ENCODE data around the gene PROX1.

DNA sequence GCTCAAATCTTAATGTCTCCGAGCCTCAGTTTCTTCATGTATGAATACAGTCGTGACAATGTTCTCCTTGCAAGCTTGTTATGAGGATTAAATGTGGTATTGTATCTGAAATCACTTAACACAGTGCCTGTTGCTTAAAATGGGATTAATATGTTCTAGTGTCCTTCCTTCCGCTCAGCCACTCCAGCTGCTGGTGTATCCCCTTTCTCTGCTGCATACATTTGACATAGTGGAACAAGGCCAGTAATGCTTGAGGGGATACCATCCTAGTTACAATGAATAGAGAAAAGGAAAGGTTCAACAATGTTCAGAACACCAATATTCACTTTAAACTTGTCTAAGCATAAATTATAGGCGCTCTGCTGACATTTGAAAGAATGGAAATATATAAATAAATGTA is 64.0 kb downstream of the PROX1 start:
- no peak for TF ChIP-seq GRHL2 (CRISPR knock-in tag; IDR thresholded peaks at IDR 0.05; ENCODE audit: insufficient replicate concordance, severe bottlenecking)
- TF ChIP-seq, protein P1, sequence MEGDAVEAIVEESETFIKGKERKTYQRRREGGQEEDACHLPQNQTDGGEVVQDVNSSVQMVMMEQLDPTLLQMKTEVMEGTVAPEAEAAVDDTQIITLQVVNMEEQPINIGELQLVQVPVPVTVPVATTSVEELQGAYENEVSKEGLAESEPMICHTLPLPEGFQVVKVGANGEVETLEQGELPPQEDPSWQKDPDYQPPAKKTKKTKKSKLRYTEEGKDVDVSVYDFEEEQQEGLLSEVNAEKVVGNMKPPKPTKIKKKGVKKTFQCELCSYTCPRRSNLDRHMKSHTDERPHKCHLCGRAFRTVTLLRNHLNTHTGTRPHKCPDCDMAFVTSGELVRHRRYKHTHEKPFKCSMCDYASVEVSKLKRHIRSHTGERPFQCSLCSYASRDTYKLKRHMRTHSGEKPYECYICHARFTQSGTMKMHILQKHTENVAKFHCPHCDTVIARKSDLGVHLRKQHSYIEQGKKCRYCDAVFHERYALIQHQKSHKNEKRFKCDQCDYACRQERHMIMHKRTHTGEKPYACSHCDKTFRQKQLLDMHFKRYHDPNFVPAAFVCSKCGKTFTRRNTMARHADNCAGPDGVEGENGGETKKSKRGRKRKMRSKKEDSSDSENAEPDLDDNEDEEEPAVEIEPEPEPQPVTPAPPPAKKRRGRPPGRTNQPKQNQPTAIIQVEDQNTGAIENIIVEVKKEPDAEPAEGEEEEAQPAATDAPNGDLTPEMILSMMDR (IDR thresholded peaks at IDR 0.05): no peak
- TF ChIP-seq NR2C2 (CRISPR knock-in tag; IDR thresholded peaks at IDR 0.05): no peak
- TF ChIP-seq JUN (CRISPR knock-in tag; IDR thresholded peaks at IDR 0.05): no peak
- TF ChIP-seq, protein P2, sequence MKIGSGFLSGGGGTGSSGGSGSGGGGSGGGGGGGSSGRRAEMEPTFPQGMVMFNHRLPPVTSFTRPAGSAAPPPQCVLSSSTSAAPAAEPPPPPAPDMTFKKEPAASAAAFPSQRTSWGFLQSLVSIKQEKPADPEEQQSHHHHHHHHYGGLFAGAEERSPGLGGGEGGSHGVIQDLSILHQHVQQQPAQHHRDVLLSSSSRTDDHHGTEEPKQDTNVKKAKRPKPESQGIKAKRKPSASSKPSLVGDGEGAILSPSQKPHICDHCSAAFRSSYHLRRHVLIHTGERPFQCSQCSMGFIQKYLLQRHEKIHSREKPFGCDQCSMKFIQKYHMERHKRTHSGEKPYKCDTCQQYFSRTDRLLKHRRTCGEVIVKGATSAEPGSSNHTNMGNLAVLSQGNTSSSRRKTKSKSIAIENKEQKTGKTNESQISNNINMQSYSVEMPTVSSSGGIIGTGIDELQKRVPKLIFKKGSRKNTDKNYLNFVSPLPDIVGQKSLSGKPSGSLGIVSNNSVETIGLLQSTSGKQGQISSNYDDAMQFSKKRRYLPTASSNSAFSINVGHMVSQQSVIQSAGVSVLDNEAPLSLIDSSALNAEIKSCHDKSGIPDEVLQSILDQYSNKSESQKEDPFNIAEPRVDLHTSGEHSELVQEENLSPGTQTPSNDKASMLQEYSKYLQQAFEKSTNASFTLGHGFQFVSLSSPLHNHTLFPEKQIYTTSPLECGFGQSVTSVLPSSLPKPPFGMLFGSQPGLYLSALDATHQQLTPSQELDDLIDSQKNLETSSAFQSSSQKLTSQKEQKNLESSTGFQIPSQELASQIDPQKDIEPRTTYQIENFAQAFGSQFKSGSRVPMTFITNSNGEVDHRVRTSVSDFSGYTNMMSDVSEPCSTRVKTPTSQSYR (CRISPR knock-in tag; IDR thresholded peaks at IDR 0.05): no peak
- TF ChIP-seq, protein P3, sequence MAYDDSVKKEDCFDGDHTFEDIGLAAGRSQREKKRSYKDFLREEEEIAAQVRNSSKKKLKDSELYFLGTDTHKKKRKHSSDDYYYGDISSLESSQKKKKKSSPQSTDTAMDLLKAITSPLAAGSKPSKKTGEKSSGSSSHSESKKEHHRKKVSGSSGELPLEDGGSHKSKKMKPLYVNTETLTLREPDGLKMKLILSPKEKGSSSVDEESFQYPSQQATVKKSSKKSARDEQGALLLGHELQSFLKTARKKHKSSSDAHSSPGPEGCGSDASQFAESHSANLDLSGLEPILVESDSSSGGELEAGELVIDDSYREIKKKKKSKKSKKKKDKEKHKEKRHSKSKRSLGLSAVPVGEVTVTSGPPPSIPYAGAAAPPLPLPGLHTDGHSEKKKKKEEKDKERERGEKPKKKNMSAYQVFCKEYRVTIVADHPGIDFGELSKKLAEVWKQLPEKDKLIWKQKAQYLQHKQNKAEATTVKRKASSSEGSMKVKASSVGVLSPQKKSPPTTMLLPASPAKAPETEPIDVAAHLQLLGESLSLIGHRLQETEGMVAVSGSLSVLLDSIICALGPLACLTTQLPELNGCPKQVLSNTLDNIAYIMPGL (CRISPR knock-in tag; IDR thresholded peaks at IDR 0.05): no peak
- no peak for TF ChIP-seq FOXP1 (CRISPR knock-in tag; IDR thresholded peaks at IDR 0.05; ENCODE audit: borderline replicate concordance)
- TF ChIP-seq, protein P4, sequence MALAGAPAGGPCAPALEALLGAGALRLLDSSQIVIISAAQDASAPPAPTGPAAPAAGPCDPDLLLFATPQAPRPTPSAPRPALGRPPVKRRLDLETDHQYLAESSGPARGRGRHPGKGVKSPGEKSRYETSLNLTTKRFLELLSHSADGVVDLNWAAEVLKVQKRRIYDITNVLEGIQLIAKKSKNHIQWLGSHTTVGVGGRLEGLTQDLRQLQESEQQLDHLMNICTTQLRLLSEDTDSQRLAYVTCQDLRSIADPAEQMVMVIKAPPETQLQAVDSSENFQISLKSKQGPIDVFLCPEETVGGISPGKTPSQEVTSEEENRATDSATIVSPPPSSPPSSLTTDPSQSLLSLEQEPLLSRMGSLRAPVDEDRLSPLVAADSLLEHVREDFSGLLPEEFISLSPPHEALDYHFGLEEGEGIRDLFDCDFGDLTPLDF (CRISPR knock-in tag; IDR thresholded peaks at IDR 0.05): no peak
- no peak for TF ChIP-seq SMAD3 (CRISPR knock-in tag; IDR thresholded peaks at IDR 0.05; ENCODE audit: borderline replicate concordance)
- TF ChIP-seq, protein P5, sequence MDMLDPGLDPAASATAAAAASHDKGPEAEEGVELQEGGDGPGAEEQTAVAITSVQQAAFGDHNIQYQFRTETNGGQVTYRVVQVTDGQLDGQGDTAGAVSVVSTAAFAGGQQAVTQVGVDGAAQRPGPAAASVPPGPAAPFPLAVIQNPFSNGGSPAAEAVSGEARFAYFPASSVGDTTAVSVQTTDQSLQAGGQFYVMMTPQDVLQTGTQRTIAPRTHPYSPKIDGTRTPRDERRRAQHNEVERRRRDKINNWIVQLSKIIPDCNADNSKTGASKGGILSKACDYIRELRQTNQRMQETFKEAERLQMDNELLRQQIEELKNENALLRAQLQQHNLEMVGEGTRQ (CRISPR knock-in tag; IDR thresholded peaks at IDR 0.05): no peak
- no peak for TF ChIP-seq ATF1 (CRISPR knock-in tag; IDR thresholded peaks at IDR 0.05)
- TF ChIP-seq, protein P6, sequence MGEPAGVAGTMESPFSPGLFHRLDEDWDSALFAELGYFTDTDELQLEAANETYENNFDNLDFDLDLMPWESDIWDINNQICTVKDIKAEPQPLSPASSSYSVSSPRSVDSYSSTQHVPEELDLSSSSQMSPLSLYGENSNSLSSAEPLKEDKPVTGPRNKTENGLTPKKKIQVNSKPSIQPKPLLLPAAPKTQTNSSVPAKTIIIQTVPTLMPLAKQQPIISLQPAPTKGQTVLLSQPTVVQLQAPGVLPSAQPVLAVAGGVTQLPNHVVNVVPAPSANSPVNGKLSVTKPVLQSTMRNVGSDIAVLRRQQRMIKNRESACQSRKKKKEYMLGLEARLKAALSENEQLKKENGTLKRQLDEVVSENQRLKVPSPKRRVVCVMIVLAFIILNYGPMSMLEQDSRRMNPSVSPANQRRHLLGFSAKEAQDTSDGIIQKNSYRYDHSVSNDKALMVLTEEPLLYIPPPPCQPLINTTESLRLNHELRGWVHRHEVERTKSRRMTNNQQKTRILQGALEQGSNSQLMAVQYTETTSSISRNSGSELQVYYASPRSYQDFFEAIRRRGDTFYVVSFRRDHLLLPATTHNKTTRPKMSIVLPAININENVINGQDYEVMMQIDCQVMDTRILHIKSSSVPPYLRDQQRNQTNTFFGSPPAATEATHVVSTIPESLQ (CRISPR knock-in tag; IDR thresholded peaks at IDR 0.05): no peak

All from WTC11 (cell line).